Fibroblast of skin of left quadriceps (primary cell): ENCODE data around the gene ZNF597.

Source experiments
- DNase-seq, 2 experiments: peaks; one replicate each; pipeline ENCODE4 v3.0.0-alpha.2; 2013; ENCODE audit warnings: low read depth in 2 of 2

The ZNF597 gene

DNA sequence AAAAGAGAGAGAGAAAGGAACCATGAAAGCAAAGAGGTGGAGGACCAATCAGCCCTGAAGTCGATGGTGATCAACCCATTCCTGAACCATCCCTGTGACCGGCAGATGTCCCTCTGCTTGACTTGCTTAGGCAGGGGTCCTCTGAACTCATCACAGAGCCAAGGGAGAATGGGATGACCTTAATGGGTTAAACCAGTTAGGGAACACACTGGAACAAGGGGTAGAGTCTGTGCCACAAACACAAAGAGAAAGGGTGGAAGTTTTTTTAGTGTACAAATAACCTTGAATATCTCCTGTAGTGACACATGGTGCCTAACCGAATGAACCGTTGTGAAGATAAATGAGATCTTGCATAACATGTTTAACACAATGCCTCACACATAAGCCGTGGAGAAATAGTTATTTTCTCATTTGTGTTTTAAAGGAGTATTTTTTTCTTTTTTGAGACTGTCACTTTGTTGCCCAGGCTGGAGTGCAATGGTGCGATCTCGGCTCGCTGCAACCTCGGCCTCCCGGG is 11.4 kb upstream of the ZNF597 start:
- no peak for DNase-seq

DNA sequence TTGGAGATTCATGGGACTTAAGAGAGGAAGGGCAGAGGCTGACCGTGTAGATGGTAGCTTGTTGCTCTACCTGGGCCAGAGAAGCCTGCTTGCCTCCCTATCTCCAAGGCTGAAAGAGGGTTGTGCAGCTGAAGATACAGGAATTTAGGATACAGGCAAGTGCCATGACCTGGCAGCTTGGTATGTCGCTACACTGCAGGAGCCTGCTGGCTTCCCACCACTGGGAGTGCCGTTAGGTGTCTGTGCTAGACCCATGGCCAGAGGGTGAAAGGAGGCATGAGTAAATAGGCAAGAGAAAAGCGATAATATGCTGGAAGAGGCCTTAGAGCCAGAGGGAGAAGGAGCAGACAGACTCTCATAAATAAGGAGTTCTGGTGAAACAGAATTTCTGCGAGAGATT is 10.8 kb upstream of the ZNF597 start:
- no peak for DNase-seq

DNA sequence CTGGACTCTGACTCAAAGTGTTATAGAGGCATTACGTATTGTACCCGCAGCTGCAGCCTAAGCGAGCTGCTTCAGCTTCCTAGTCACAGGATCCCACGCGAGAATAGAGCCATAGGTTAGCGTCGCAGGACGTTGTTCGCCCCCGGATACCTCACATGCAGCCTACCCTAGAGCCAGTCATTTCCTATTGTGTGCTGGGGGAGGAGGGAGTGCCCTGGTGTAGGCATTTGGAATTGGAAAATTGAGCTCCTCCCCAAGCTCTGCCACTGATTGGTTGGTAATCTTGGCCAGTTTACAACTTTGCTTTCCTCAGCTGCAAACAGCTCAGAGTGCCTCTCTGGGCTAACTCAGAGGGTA is 706 bp upstream of the ZNF597 start:
- DNase-seq = peak; percentile 27 to 28

DNA sequence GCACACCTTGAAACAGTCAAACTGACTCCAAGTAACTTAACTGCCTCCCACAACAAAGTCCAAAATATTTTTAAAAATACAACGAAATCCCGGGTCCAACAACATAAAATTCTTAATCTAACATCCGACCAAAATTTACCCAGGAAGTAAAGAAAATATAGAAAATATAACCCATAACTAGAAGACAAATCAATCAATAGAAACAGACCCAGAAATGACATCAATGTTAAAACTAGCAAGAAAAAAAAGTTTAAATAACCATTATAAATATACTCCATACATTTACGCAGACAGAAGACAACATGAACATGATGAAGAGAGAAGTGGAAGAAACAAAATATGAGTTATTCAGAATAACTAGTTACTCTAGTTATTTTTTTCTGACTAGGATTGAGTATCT is 3.7 kb downstream of the ZNF597 start:
- no peak for DNase-seq

DNA sequence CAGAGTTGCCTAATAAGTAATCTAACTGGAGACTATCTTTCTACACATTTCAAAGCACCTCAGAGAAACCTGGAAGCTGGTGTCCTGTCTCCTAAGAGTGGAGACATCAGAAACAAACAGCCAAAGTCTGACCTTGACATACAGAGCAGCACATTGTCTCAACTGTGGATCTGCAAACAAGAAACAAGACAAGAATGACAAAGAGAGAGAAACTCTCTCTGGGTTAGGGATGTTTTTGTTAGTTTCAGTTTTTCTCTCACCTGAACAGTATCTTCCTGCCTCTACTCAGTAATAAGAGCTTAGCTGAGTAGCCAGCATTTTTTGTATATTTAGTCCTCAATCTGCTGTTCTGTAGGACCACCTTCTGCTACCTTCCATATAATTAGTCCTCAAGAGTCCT is 8.9 kb downstream of the ZNF597 start:
- DNase-seq = no peak

DNA sequence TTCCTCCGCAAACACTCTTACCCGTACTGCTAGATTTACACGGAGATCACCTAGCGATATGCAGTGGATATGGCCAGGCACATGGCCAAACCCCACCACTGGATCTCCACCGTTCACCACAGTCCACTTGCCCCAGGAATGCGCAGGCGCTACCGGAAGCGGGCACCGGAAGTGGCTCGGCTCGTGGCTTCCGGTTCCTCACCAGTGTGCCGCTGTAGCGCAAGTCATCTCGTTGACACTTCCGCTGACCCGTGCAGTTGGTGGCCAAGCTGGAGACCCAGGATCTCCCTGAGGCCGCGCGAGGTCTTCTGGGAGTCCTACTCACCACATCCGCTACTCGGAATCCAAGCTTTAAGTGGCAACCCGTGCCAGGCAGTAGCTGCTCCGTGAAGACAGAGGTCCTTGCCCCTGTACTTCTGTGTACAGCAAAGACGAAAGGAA is 11.5 kb downstream of the ZNF597 start:
- no peak for DNase-seq

DNA sequence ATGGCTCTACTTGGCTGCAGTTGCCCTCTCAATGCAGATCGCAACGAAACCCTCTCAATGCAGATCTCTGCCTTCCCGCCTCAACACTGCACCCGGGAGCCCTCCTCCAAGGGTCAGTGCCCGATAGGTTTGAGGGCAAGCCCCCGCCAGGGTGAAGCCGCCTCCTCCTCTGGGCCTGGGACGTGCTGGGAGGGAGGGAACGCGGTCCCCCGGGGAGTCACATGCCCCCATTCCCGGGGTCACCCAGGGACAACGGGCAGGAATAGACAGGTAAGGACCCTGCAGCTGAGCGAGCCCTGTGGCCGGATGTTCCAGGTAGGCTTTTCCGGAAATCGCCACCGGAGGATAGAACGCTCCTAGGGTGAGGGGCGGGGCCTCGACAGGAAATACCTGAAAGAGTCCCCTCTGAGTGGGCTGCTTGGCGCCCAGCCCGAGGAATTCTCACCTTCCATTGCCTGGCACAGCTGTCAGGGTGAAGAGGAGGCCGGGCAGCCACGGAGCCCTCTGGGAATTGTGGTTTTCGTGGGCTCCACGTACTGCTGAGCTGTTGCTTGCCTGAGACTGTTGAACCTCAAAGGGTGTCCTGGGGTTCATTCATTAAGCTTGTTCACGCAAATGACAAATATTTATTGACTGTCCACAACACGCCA is 29.4 kb downstream of the ZNF597 start:
- DNase-seq = no peak

DNA sequence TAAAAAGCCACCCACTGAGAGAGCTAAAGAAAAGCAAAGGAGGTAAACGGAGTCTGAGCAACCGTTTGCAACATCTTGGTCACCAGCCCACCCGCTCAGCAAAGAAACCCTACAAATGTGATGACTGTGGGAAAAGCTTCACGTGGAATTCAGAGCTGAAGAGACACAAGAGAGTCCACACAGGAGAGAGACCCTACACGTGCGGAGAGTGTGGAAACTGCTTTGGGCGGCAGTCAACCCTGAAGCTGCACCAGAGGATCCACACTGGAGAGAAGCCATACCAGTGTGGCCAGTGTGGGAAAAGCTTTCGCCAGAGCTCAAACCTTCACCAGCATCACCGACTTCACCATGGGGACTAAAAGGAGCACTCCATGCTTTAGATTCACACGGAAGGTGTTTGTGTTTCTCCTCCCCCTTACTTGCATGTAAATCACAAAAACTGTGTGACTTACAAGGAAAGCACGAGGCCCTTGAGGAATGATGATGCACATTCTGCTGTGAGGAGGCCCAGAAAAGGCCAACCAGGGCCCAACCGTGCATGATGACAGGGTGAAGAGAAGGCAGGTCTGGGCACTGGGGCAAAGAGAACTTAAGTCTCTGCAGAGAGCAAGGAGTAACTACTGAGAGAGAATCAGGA is 34.6 kb downstream of the ZNF597 start:
- DNase-seq = no peak

DNA sequence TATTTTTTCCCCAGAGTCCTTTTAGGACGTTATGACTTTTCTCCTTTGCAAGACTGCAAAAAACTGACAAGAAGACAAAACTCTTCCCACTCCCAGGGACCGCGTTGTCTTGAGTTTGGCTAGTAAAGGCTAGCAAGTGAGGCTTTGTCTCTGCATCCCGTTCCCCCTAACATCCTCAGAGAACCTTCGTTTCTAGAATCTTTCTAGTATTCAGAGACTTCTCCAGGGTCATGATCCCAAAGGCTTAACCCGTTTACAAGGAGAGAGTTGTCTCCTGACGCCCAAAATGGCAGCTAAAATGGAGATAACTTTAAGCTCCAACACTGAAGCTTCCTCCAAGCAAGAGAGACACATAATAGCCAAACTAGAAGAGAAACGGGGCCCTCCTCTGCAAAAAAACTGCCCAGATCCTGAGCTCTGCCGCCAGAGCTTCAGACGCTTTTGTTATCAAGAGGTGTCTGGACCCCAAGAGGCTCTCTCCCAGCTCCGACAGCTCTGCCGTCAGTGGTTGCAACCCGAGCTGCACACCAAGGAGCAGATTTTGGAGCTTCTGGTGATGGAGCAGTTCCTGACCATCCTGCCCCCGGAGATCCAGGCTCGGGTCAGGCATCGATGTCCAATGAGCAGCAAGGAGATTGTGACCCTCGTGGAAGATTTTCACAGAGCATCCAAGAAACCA is 41.4 kb downstream of the ZNF597 start:
- DNase-seq = no peak

DNA sequence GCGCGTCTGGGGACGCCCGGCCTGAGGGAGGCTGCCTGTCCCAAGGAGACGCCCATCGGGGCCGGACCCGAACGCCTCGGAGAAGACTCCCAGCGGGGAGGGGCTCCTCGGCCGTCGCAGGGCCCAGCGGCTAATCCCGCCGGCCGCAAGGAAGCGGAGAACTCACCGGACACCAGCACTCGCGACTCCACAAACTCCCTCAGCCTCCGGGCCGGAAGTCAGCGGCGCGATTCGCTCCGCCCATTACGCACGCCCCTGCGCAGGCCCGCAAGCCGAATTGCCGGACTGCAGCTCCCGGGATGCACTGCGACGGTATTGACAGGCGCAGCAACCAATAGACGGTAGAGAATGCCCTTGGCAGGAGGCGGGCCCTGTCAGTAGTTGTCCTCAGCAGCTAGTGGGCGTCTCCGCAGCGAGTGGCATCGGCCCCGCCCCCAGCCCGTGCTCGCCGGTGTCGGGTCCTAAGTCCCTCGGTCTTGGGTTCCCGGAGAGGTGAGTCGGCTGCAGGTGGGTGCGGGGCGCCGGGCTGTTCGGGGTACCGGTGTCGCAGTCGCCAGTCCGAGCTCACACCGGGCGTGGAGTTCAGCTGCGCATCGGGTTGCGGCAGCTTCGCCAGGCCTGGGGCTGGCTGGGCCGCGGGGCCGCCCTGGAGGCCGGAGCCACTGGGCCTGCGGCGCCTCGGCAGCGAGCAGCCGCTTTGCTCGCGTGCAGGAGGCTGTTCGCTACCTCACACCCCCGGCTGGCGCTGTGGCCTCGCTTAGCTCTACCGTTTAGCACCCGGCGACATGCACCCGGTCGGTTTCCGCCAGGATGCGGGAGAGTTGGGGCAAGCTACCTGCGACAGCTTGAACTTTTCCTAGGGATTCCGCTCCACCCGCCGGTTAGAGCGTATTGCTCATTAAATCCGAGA is 42.3 kb downstream of the ZNF597 start, which contains the start of the genes ZNF174 and ZSCAN32:
Gene ZNF174, plus strand, starts transcription at position 437 of the 910 bp plus-strand sequence. CDS start 790 bp downstream, outside the sequence.
Gene ZSCAN32, minus strand, starts transcription at position 226 of the 910 bp plus-strand sequence. CDS start 3,447 bp downstream, outside the sequence.
- peak; percentile 97 to 98 for DNase-seq

DNA sequence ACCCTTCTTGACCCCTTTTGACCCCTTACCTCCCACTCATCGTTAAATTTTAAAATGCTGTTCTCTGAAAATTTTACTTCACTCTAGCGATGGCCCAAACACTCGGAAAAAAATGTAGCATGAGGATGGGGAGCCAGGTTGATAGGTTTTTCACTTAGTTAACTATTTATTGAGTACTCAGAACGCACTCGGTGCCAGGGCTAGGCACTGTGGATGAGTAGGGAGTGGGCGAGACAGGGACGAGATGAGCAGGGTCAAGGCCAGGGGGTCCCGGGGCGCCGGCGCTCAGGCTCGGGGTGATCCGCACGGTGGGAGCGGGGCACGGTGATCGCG is 42.9 kb downstream of the ZNF597 start:
- DNase-seq = no peak

DNA sequence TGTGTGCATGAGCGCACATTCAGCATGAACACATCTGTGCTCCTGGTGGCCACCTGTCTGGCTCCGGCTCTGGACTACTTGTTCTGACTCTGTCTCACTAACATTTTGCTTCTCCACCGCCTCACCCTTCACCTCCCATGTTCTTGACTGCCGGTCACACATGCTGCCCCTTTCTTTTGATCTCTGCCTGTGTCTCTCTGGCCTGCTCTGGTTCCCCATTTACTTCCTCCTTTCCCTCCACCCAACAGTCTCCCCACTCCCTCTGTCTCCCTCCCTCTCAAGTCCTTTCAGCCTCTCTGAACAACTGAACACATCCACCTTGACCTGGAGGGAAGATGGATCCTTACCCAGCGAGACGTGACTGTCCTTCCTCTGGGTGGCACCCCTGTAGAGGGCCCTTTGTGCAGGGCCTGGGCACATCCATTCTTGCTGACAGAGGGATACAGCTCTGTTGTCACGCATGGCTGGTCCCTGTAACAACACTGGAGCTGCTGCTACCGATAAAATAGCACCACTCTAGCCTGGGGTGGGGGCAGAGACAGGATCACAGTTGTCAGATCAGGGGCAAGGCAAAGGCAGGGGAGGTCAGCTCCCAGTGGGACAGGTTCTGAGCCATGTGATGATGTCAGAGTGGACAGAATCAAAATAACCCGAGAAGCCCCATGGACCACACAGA is 53.5 kb downstream of the ZNF597 start:
- DNase-seq = no peak

DNA sequence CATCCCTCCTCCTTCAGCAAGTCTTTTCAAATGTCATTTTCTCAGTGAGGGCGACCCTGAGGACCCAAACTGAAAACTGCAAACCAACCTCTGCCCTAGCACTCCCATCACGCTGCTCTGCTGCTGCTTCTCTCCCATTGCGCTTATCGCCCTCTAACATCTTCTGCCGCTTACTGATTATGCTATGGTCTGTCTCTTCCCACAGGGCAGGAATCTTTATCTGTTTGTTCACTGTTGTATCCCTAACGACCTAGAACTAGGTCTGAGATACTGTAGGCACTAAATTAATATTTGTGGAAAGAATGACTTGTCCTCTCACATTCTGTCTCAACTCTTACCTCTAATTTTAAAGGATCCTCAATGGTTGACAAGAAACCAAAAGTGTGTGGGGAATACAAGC is 55.0 kb downstream of the ZNF597 start:
- DNase-seq = no peak

DNA sequence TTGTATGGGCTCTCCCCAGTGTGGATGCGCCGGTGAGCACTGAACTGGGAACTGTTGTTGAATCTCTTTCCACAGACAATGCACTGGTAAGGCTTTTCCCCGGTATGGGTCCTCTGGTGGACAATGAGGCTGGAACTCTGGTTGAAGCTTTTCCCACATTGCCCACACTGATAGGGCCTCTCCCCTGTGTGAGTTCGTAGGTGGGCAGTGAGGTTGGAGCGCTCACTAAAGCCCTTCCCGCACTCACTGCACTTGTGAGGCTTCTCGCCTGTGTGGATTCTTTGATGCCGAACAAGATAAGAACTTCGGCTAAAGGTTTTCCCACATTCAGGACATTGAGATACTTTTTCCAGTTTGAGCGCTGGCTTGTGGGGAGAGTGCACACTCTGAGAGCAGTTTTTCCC is 60.3 kb downstream of the ZNF597 start:
- no peak for DNase-seq
